Erythroblast (primary cell): ENCODE results near the gene SLC25A47.

Experiments used
- DNase-seq, 2 experiments: peaks; one replicate each; lab custom pipeline; 2025; lab: John Stamatoyannopoulos, UW
- GATA1 ChIP-seq: IDR thresholded peaks from 2 replicates; pipeline ENCODE4 v1.6.1; 2011; ENCODE audit warnings: low read depth, mild to moderate bottlenecking, control low read depth, low read length, moderate library complexity
- POLR2A ChIP-seq: IDR thresholded peaks from 2 replicates; pipeline ENCODE4 v1.6.1; 2011; ENCODE audit warnings: mild to moderate bottlenecking, low read length

Gene SLC25A47

GRCh38 chr14:100321473-100322137 lies 1.5 kb upstream of the SLC25A47 start:
- TF ChIP-seq POLR2A: no peak
- TF ChIP-seq GATA1: no peak
- no peak for DNase-seq

GRCh38 chr14:100322138-100322957 lies 791 bp upstream of the SLC25A47 start:
- no peak for DNase-seq
- TF ChIP-seq GATA1 (no peak), POLR2A (no peak)

- TF ChIP-seq POLR2A: no peak
- no peak for TF ChIP-seq GATA1
- DNase-seq: no peak
Observed at GRCh38 chr14:100323942-100324307, 786 bp downstream of the SLC25A47 start.

- TF ChIP-seq POLR2A (no peak), GATA1 (no peak)
Observed at GRCh38 chr14:100325231-100325632, 2.1 kb downstream of the SLC25A47 start.

GRCh38 chr14:100325958-100326357 lies 2.8 kb downstream of the SLC25A47 start:
- DNase-seq: no peak
- TF ChIP-seq GATA1 (no peak), POLR2A (no peak)

More at GRCh38 chr14:100325231-100325632, 2.1 kb downstream of the SLC25A47 start:
- DNase-seq: no peak

GRCh38 chr14:100327128-100327527 lies 4.0 kb downstream of the SLC25A47 start:
- TF ChIP-seq POLR2A (no peak), GATA1 (no peak)
- no peak for DNase-seq

- no peak for DNase-seq
- TF ChIP-seq POLR2A: no peak
- TF ChIP-seq GATA1: no peak
Observed at GRCh38 chr14:100328495-100329163, 5.5 kb downstream of the SLC25A47 start.

- no peak for DNase-seq
- TF ChIP-seq POLR2A (no peak), GATA1 (no peak)
Observed at GRCh38 chr14:100329233-100330006, 6.3 kb downstream of the SLC25A47 start.

- TF ChIP-seq POLR2A (no peak), GATA1 (no peak)
- DNase-seq: no peak
Observed at GRCh38 chr14:100330007-100330344, 6.8 kb downstream of the SLC25A47 start.

- DNase-seq: no peak
- no peak for TF ChIP-seq GATA1
- no peak for TF ChIP-seq POLR2A
Observed at GRCh38 chr14:100330388-100330931, 7.3 kb downstream of the SLC25A47 start.

GRCh38 chr14:100332071-100332639 lies 9.0 kb downstream of the SLC25A47 start:
- no peak for DNase-seq
- TF ChIP-seq GATA1 (no peak), POLR2A (no peak)

GRCh38 chr14:100332797-100333196 lies 9.7 kb downstream of the SLC25A47 start:
- no peak for TF ChIP-seq GATA1
- no peak for TF ChIP-seq POLR2A
- DNase-seq: no peak

GRCh38 chr14:100333311-100333710 lies 10.2 kb downstream of the SLC25A47 start:
- no peak for DNase-seq
- TF ChIP-seq GATA1: no peak
- no peak for TF ChIP-seq POLR2A
